ENCODE measurements around the gene ATP2A3.
"Not testable (repeated sequence)": the region's sequence is repeated elsewhere in the genome, so short reads cannot be mapped to it uniquely, and the experiment has no call there.

Gene ATP2A3

DNA sequence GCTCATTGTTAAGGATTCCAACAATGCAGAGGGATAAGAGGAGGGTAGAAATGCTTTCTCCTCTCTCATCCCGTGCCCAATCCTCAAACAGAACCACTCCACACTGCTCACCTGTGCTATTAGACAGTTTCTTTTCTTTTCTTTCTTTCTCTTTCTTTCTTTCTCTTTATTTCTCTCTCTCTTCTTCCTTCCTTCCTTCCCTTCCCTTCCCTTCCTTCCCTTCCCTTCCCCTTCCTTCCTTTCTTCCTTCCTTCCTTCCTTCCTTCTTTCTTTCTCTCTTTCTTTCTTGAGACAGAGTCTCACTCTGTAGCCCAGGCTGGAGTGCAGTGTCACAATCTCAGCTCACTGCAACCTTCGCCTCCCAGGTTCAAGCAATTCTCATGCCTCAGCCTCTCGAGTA, 27.5 kb upstream of the ATP2A3 start:
- DNase-seq (ENCODE audit: low spot score), result not testable (repeated sequence)

GRCh38 chr17:3990386-3991127, 26.3 kb upstream of the ATP2A3 start:
- no peak for DNase-seq (ENCODE audit: low spot score)

GRCh38 chr17:3989041-3989886, 25.0 kb upstream of the ATP2A3 start:
- no peak for DNase-seq (ENCODE audit: low spot score)

- DNase-seq (ENCODE audit: low spot score), result no peak
These were observed 24.2 kb upstream of the ATP2A3 start for GRCh38 chr17:3988297-3989040.

DNA sequence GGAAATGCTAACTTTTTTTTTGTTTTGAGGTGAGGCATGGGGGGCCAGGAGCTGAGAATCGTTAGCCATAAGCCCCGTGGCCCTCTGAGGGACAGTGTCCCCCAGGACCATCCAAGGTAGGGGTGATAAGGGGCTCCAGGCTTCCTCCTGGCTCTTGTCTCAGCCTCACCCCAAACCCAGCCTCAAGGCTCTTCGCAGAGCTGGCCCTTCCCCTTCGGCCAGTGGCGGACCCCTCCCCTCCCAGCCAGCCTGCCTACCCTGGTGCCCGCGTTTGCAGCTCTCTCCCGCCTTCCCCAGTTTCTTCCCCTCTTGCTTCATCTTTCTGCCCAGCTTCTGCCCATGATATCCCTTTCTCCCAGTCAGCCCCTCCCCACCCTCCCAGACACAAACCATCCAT, 22.7 kb upstream of the ATP2A3 start:
- DNase-seq (ENCODE audit: low spot score), result no peak

DNA sequence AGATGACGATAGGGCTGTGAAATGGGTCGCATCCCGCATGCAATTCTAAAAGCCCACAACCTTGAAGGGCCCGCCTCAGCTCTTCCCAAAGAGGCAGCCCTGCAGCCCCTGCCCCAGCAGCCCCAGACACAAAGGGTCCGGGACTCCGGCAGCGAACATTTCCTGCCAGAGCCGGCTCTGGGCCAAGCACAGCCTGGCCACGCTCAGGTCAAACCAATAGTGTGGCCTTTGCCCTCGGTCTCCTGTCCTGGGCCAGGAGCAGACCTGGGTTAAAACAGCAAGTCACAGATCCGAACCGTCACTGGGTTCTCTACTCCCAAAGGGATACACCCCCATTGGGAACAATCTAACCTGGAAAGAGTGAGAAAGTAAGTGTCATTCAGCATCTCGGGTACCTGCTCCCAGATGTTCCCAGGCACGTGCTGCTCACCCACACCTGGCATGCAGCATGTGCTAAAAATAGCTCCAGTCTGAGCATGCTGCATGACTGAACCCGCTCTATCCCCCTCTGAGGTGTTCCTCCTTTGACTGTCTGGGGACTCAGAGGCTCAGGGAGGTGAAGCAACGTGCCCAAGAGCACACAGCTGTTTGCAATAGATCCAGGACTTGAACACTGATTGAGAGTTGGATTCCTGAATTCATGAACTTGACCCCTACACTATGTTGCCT, 22.2 kb upstream of the ATP2A3 start:
- DNase-seq (ENCODE audit: low spot score), result no peak

DNA sequence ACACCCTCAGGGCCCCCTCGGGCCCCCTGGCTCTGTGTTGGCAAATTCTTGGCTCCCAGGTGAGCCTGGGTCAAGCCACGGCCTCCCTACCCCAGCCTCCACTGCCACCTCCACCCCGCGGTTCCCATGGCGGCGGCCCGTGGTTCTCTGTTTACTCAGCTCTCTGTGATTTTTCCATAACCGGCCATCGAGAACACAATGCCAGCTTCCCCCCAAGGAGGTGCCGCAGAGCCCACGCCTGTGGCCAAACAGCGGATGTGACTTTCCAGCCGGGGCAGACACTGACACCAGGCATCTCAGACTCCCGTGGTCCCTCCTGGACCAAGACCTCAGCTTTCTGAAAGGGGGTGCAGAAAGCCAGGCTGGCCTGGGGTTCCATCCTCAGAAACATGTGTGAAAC, 21.6 kb upstream of the ATP2A3 start:
- DNase-seq (ENCODE audit: low spot score), result no peak

GRCh38 chr17:3983606-3984484, 19.6 kb upstream of the ATP2A3 start:
- DNase-seq (ENCODE audit: low spot score), result no peak

- DNase-seq (ENCODE audit: low spot score), result no peak
These were observed 18.3 kb upstream of the ATP2A3 start for GRCh38 chr17:3982541-3983017.

DNA sequence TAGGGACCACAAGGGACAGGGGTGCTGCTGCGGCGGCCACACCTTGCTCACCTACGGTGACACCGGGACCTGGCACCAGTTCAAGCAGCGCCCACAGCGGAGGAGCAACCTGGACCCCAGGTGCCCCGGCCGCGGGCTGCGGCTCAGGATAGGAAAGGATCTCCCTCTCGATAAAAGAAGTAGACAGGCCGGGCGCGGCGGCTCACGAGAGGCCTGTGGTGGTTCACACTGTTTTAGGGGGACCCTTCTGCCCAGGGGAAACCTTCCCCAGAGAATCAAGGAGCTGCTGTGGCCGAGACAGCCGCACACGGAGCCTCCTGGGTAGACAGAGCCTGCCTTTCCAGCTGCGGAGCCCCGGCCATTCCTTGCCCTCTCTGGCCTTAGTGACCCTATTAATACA, 17.9 kb upstream of the ATP2A3 start:
- no peak for DNase-seq (ENCODE audit: low spot score)

- no peak for DNase-seq (ENCODE audit: low spot score)
These were observed 17.2 kb upstream of the ATP2A3 start for GRCh38 chr17:3981455-3981854.

DNA sequence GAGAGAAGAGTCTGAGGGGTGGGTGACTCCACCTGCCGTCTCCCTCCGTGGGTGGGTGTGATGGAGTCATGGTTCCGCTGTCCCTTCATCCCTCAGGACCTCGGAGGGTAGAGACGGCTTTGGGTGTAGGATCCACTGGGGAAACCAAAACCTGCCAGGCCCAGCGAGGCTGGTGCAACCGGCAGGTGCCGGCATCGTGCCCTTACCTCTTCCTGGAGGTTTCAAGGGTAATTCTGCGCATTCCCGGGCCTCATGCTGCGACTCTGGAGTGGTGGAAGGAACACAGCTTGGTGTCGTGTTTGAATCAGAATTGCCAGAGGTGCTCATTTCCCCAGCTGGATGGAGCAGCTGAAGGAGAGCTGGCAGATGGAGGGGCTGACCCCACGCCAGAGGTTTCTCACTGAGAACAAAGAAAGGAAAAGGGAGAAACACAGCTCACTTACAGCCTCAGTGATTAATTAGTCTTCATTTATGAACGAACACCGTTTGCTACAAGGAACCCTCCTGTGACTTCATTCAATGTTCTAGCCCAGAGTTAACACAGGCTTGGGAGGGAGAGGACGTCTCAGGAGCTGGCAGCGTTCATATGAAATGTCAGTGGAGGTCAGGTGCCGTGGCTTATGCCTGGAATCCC, 16.3 kb upstream of the ATP2A3 start:
- no peak for DNase-seq (ENCODE audit: low spot score)

GRCh38 chr17:3979290-3979611, 15.0 kb upstream of the ATP2A3 start:
- no peak for DNase-seq (ENCODE audit: low spot score)

- no peak for DNase-seq (ENCODE audit: low spot score)
These were observed 14.4 kb upstream of the ATP2A3 start for GRCh38 chr17:3978421-3979289.

DNA sequence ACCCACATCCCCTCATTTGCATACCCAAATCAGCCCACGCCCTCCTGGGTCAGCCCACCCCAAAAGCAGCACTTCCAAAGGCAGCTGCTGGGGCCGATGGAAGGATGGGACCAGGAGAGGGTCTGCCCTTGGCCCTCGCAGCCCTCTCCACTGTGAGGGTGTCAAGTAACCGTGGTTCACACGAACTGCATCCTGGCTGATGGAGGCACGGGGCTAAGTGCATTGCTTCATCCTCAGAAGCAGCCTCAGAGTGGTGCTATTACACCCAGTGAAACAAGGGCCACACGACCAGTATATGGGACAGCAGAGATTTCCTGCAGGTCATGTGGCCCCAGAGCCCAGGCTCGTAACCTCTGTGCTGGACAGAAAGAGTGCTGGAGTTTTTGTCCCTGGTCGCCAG, 13.2 kb upstream of the ATP2A3 start:
- no peak for DNase-seq (ENCODE audit: low spot score)

GRCh38 chr17:3976675-3977171, 12.5 kb upstream of the ATP2A3 start:
- no peak for DNase-seq (ENCODE audit: low spot score)

DNA sequence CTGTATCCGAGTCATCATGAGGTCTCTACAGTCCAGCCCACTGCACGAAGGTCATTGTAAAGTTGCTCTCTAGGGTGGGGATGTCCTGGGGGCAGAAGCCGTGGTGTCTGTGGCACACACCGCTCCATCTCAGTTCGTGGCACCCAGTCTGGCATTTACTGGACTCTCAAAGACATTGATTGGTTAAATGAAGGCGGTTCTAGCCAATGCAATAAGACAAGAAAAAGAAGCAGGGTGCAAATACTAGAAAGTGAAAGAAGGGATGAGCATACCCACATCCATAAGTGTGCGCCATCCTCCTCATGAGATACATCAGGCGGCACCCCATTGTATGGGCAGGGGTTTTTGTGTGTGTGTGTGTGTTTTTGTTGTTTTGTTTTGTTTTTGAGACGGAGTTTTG, 10.7 kb upstream of the ATP2A3 start:
- DNase-seq (ENCODE audit: low spot score), result no peak

GRCh38 chr17:3974138-3974687, 10.0 kb upstream of the ATP2A3 start:
- no peak for DNase-seq (ENCODE audit: low spot score)

DNA sequence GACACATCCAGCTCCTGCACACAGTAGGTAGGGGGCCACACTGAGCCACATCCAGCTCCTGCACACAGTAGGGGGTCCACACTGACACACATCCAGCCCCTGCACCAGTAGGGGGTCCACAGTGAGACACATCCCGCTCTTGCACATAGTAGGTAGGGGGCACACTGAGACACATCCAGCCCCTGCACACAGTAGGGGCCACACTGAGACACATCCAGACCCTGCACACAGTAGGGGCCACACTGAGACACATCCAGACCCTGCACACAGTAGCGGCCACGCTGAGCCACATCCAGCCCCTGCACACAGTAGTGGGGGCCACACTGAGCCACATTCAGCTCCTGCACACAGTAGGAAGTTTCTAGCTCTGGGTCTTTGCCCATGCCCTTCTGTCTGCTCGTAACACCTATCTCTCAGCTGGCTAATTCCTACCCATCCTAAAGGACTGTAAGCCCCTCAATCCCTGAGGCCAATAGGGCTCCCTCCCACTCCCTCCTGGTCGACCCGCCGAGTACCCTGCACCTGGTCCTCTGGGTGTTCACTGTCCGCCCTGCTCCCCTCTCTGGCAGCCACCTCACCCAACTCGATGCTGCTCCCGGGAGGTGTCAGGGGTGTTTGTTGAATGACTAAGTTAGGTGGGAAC, 9.4 kb upstream of the ATP2A3 start:
- no peak for DNase-seq (ENCODE audit: low spot score)
